ENCODE data around the gene NFKBIZ. TPM values are rescaled to one million over a fixed set of nuclear protein-coding genes. Genes with fewer than 3 reads are reported as not detected.

Gene NFKBIZ
- total RNA-seq, 1 experiment from 2014 or later, result 15.1 TPM

DNA sequence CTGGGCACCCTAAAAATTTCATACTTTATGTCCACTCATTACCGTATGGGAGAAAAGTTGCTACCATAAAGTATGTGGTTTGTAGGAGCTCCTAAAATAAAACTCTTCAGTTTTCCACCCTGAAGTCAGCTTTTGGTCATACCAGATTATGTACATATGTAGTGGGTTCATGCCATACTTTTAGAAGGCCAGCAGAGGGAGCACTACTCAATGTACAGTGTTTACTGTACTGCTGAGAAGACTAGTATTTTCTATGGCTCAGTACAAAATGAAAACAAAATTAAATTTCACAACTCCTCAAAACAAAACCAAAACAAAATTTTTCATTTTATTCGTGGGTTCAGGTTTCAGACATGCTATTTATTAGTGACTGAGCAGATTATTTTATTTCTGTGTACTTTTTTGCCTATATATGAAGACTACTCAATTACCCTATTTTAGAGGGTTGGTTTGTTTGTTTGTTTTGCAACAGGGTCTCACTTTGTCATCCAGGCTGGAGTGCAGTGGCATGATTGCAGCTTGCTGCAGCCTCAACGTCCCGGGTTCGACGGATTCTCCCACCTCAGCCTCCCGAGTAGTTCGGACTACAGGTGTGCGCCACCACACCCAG lies 46.0 kb upstream of the NFKBIZ start:
- POLR2A ChIA-PET, result no interaction called here

DNA sequence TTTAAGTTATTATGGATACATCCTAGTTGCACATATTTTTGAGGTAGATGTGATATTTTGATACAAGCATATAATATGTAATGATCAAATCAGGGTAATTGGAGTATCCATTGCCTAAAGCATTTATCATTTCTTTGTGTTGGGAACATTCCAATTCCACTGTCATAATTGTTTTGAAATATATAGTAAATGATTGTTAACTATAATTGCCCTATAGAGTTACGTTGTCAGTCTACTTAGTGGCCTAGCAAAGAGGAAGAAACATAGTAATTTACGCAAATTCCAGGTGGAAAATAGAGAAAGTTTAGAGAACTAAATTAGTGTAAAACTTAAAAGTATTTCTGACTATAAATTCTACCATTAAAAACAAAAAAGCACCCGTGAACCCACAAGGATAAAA lies 45.4 kb upstream of the NFKBIZ start:
- TF ChIP-seq, protein P1, sequence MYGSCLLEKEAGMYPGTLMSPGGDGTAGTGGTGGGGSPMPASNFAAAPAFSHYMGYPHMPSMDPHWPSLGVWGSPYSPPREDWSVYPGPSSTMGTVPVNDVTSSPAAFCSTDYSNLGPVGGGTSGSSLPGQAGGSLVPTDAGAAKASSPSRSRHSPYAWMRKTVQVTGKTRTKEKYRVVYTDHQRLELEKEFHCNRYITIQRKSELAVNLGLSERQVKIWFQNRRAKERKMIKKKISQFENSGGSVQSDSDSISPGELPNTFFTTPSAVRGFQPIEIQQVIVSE (CRISPR knock-in tag; IDR thresholded peaks at IDR 0.05; ENCODE audit: borderline replicate concordance), result no peak
- TF ChIP-seq, protein P2, sequence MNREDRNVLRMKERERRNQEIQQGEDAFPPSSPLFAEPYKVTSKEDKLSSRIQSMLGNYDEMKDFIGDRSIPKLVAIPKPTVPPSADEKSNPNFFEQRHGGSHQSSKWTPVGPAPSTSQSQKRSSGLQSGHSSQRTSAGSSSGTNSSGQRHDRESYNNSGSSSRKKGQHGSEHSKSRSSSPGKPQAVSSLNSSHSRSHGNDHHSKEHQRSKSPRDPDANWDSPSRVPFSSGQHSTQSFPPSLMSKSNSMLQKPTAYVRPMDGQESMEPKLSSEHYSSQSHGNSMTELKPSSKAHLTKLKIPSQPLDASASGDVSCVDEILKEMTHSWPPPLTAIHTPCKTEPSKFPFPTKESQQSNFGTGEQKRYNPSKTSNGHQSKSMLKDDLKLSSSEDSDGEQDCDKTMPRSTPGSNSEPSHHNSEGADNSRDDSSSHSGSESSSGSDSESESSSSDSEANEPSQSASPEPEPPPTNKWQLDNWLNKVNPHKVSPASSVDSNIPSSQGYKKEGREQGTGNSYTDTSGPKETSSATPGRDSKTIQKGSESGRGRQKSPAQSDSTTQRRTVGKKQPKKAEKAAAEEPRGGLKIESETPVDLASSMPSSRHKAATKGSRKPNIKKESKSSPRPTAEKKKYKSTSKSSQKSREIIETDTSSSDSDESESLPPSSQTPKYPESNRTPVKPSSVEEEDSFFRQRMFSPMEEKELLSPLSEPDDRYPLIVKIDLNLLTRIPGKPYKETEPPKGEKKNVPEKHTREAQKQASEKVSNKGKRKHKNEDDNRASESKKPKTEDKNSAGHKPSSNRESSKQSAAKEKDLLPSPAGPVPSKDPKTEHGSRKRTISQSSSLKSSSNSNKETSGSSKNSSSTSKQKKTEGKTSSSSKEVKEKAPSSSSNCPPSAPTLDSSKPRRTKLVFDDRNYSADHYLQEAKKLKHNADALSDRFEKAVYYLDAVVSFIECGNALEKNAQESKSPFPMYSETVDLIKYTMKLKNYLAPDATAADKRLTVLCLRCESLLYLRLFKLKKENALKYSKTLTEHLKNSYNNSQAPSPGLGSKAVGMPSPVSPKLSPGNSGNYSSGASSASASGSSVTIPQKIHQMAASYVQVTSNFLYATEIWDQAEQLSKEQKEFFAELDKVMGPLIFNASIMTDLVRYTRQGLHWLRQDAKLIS (CRISPR knock-in tag; IDR thresholded peaks at IDR 0.05; ENCODE audit: borderline replicate concordance), result no peak
- TF ChIP-seq ZNF416 (CRISPR knock-in tag; IDR thresholded peaks at IDR 0.05) (no peak), GRHL2 (CRISPR knock-in tag; IDR thresholded peaks at IDR 0.05; ENCODE audit: insufficient replicate concordance, severe bottlenecking) (no peak), ELF4 (CRISPR knock-in tag; IDR thresholded peaks at IDR 0.05; ENCODE audit: low read depth) (no peak), STAT6 (CRISPR knock-in tag; conservative IDR thresholded peaks at IDR 0.05; ENCODE audit: low read depth) (no peak), JAZF1 (CRISPR knock-in tag; IDR thresholded peaks at IDR 0.05) (no peak), SP1 (CRISPR knock-in tag; conservative IDR thresholded peaks at IDR 0.05) (no peak), FOXJ3 (CRISPR knock-in tag; IDR thresholded peaks at IDR 0.05; ENCODE audit: borderline replicate concordance) (no peak), HMGA2 (CRISPR knock-in tag; IDR thresholded peaks at IDR 0.05) (no peak), USF1 (CRISPR knock-in tag; IDR thresholded peaks at IDR 0.05) (no peak)
- TF ChIP-seq, protein P3, sequence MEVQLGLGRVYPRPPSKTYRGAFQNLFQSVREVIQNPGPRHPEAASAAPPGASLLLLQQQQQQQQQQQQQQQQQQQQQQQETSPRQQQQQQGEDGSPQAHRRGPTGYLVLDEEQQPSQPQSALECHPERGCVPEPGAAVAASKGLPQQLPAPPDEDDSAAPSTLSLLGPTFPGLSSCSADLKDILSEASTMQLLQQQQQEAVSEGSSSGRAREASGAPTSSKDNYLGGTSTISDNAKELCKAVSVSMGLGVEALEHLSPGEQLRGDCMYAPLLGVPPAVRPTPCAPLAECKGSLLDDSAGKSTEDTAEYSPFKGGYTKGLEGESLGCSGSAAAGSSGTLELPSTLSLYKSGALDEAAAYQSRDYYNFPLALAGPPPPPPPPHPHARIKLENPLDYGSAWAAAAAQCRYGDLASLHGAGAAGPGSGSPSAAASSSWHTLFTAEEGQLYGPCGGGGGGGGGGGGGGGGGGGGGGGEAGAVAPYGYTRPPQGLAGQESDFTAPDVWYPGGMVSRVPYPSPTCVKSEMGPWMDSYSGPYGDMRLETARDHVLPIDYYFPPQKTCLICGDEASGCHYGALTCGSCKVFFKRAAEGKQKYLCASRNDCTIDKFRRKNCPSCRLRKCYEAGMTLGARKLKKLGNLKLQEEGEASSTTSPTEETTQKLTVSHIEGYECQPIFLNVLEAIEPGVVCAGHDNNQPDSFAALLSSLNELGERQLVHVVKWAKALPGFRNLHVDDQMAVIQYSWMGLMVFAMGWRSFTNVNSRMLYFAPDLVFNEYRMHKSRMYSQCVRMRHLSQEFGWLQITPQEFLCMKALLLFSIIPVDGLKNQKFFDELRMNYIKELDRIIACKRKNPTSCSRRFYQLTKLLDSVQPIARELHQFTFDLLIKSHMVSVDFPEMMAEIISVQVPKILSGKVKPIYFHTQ (CRISPR knock-in tag; IDR thresholded peaks at IDR 0.05), result no peak
- ChIA-PET POLR2A (no interaction called here), CTCF (interaction anchor here (1.1 to 2.4 kb wide), 4 partner anchors 9 to 425 kb away, joined by 3 to 11 read pairs (median 6); no protein-coding TSS in a partner anchor)
- H3K27ac Mint-ChIP-seq, result no peak overlapping the region
- ATAC-seq (no peak), DNase-seq (ENCODE audit: low spot score) (no peak)
- H3K36me3 Mint-ChIP-seq, result peaks cover 18% of the 10 kb centered on the region
- no peaks in the 10 kb centered on the region for H3K27me3 Mint-ChIP-seq (ENCODE audit: low read depth)
- H3K9me3 Mint-ChIP-seq, result no peaks in the 10 kb centered on the region
- H3K4me3 Mint-ChIP-seq, result no peak overlapping the region
- peaks cover 15% of the 10 kb centered on the region for H3K4me1 Mint-ChIP-seq

More for the DNA sequence above, 46.0 kb upstream of the NFKBIZ start:
- no peaks in the 10 kb centered on the region for H3K9me3 Mint-ChIP-seq
- ATAC-seq (peak; percentile 73), DNase-seq (ENCODE audit: low spot score) (no peak)
- H3K4me3 Mint-ChIP-seq, result no peak overlapping the region
- H3K4me1 Mint-ChIP-seq, result peaks cover 13% of the 10 kb centered on the region
- H3K36me3 Mint-ChIP-seq, result peaks cover 18% of the 10 kb centered on the region
- H3K27ac Mint-ChIP-seq, result no peak overlapping the region
- H3K27me3 Mint-ChIP-seq (ENCODE audit: low read depth), result no peaks in the 10 kb centered on the region
- CTCF ChIA-PET, result interaction anchor here (0.6 to 1.9 kb wide), 17 partner anchors 9 to 427 kb away, joined by 3 to 10 read pairs (median 3); partner anchors contain the start of gene NXPE3
- no peak for TF ChIP-seq NFE2L1 (CRISPR knock-in tag; IDR thresholded peaks at IDR 0.05)
- no peak for TF ChIP-seq MYBL2 (CRISPR knock-in tag; IDR thresholded peaks at IDR 0.05)
- TF ChIP-seq ZNF416 (CRISPR knock-in tag; IDR thresholded peaks at IDR 0.05), result no peak
- TF ChIP-seq HMGA2 (CRISPR knock-in tag; IDR thresholded peaks at IDR 0.05), result no peak
- TF ChIP-seq OVOL2 (CRISPR knock-in tag; IDR thresholded peaks at IDR 0.05; ENCODE audit: borderline replicate concordance), result no peak
- TF ChIP-seq, protein P4, sequence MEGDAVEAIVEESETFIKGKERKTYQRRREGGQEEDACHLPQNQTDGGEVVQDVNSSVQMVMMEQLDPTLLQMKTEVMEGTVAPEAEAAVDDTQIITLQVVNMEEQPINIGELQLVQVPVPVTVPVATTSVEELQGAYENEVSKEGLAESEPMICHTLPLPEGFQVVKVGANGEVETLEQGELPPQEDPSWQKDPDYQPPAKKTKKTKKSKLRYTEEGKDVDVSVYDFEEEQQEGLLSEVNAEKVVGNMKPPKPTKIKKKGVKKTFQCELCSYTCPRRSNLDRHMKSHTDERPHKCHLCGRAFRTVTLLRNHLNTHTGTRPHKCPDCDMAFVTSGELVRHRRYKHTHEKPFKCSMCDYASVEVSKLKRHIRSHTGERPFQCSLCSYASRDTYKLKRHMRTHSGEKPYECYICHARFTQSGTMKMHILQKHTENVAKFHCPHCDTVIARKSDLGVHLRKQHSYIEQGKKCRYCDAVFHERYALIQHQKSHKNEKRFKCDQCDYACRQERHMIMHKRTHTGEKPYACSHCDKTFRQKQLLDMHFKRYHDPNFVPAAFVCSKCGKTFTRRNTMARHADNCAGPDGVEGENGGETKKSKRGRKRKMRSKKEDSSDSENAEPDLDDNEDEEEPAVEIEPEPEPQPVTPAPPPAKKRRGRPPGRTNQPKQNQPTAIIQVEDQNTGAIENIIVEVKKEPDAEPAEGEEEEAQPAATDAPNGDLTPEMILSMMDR (IDR thresholded peaks at IDR 0.05), result peak; percentile 78
- no peak for TF ChIP-seq ZNF317 (CRISPR knock-in tag; IDR thresholded peaks at IDR 0.05; ENCODE audit: borderline replicate concordance, low read depth)

Data from WTC11 (cell line).